OCI-LY3 (cell line): Measurements from ENCODE around the gene CFP.

Experiments used
- EZH2phosphoT487 ChIP-seq: fragments of 200-600 bp; shearing (Covaris generic); IDR thresholded peaks from 2 replicates; pipeline ENCODE4 v1.6.1; 2018; ENCODE audit warnings: antibody characterized with exemption, mixed run types, low read depth
- TF ChIP-seq, protein P1 (sequence below): fragments of 200-600, 300-600 bp; sonication (generic); IDR thresholded peaks from 2 replicates; pipeline ENCODE4 v1.5.1; 2014; ENCODE audit warnings: antibody characterized with exemption, low read length, low read depth

GRCh38 chrX:47619486-47620302, 10.0 kb downstream of the CFP start, which contains the start of gene SYN1:
- TF ChIP-seq, protein P1, sequence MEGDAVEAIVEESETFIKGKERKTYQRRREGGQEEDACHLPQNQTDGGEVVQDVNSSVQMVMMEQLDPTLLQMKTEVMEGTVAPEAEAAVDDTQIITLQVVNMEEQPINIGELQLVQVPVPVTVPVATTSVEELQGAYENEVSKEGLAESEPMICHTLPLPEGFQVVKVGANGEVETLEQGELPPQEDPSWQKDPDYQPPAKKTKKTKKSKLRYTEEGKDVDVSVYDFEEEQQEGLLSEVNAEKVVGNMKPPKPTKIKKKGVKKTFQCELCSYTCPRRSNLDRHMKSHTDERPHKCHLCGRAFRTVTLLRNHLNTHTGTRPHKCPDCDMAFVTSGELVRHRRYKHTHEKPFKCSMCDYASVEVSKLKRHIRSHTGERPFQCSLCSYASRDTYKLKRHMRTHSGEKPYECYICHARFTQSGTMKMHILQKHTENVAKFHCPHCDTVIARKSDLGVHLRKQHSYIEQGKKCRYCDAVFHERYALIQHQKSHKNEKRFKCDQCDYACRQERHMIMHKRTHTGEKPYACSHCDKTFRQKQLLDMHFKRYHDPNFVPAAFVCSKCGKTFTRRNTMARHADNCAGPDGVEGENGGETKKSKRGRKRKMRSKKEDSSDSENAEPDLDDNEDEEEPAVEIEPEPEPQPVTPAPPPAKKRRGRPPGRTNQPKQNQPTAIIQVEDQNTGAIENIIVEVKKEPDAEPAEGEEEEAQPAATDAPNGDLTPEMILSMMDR: peak; percentile 31
- no peak for TF ChIP-seq EZH2phosphoT487
